Hepatocyte (in vitro differentiated cells): ENCODE results near the gene GTPBP8. TPM values are rescaled to one million over a fixed set of nuclear protein-coding genes. Genes with fewer than 3 reads are reported as not detected.

ENCODE experiments used
- DNase-seq: peaks from one replicate; pipeline ENCODE4 v3.0.0-alpha.2; 2016; ENCODE audit warnings: low spot score
- H2AFZ ChIP-seq: fragments of 200-600 bp; sonication (generic); 2 replicates; pipeline ENCODE4 v1.6.0; 2016; ENCODE audit warnings: antibody characterized with exemption, mild to moderate bottlenecking
- H3K27ac ChIP-seq: fragments of 200-600 bp; sonication (generic); 2 replicates; pipeline ENCODE4 v1.5.1; 2016; ENCODE audit warnings: mild to moderate bottlenecking
- H3K27me3 ChIP-seq: fragments of 200-600 bp; sonication (generic); 2 replicates; pipeline ENCODE4 v1.6.1; 2016
- H3K36me3 ChIP-seq: fragments of 200-600 bp; sonication (generic); replicated peaks from 2 replicates; pipeline ENCODE4 v1.5.1; 2016; ENCODE audit warnings: low read depth; ENCODE audit not compliant: insufficient read depth
- H3K4me1 ChIP-seq: fragments of 200-600 bp; sonication (generic); 2 replicates; pipeline ENCODE4 v1.5.1; 2016; ENCODE audit warnings: mild to moderate bottlenecking, moderate library complexity; ENCODE audit not compliant: insufficient read depth
- H3K4me2 ChIP-seq: fragments of 200-600 bp; sonication (generic); 2 replicates; pipeline ENCODE4 v1.6.0; 2016
- H3K4me3 ChIP-seq: fragments of 200-600 bp; sonication (generic); 2 replicates; pipeline ENCODE4 v1.5.1; 2016; ENCODE audit warnings: mild to moderate bottlenecking
- H3K79me2 ChIP-seq: fragments of 200-600 bp; sonication (generic); 2 replicates; pipeline ENCODE4 v1.6.0; 2017; ENCODE audit warnings: mild to moderate bottlenecking
- H3K9me2 ChIP-seq: fragments of 200-600 bp; sonication (generic); replicated peaks from 2 replicates; pipeline ENCODE4 v1.6.0; 2017; ENCODE audit warnings: mild to moderate bottlenecking; ENCODE audit not compliant: insufficient read depth
- H3K9me3 ChIP-seq: fragments of 200-600 bp; sonication (generic); 2 replicates; pipeline ENCODE4 v1.5.1; 2016; ENCODE audit warnings: low read depth, mild to moderate bottlenecking
- H4K20me1 ChIP-seq: fragments of 200-600 bp; sonication (generic); 2 replicates; pipeline ENCODE4 v1.6.0; 2016; ENCODE audit warnings: mild to moderate bottlenecking; ENCODE audit not compliant: insufficient read depth, poor library complexity, severe bottlenecking
- CTCF ChIP-seq: fragments of 200-600 bp; sonication (generic); IDR thresholded peaks from 2 replicates; pipeline ENCODE4 v1.5.1; 2016; ENCODE audit warnings: antibody characterized with exemption, mild to moderate bottlenecking; ENCODE audit not compliant: poor library complexity
- EZH2 ChIP-seq: fragments of 200-600 bp; sonication (generic); IDR thresholded peaks from 2 replicates; pipeline ENCODE4 v1.6.1; 2016; ENCODE audit warnings: antibody characterized with exemption, mild to moderate bottlenecking, borderline replicate concordance
- EZH2phosphoT487 ChIP-seq: fragments of 200-600 bp; sonication (generic); IDR thresholded peaks from one replicate; pipeline ENCODE4 v1.6.1; 2018; ENCODE audit warnings: antibody characterized with exemption, mild to moderate bottlenecking, low read depth, moderate library complexity; ENCODE audit not compliant: unreplicated experiment, severe bottlenecking
- WGBS: methylation state at CpG from one replicate; pipeline ENCODE4 v1.1.6; 2016; ENCODE audit warnings: low lambda C conversion rate; ENCODE audit errors: missing lambda C conversion rate; 5-methylcytosine and 5-hydroxymethylcytosine counted together
- polyA plus RNA-seq: library from polyadenylated mRNA; unstranded; fragments of >200 nt; fragmentation: Nextera tagmentation; extraction: Ambion mirVana; gene quantifications from 2 replicates; pipeline ENCODE4 v1.2.1, GENCODE V29; 2016
- total RNA-seq: library from RNA; depleted of rRNA; stranded (reverse); fragments of >200 nt; gene quantifications from 2 replicates; pipeline ENCODE4 v1.2.3, GENCODE V29; 2014

The GTPBP8 gene
- total and polyA plus RNA-seq, 2 experiments from 2014 or later: 11.8 to 19.1 TPM

DNA sequence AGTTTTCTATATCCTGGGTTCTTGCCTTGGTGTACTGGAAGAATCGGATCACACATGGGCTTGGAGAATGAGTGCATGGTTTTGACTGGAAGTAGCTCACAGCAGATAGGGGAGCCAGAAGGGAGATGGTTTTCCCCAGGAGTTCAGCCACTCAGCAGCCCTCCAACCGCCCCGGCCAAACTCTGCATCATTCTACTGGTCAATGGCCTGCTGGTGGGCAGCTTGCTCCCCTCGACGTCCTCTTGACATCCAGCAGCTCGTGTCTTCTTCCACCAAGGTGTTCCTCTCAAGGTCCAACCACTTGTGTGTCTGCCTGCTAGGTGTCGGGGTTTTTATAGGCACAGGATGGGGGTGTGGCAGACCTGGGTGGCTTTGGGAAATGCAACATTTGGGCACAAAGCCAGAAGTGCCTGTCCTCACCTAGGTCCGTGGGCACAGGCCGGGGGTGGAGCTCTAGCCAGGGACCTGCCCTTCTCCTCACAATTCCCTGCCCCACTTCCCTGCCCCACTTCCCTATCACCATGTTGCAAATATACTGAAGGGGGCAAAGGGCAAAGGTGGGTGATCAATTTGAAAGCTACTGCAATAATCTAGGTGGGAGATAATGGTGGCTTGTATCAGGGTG is 3.0 kb upstream of the GTPBP8 start:
- no peaks in the 10 kb centered on the region for H4K20me1 ChIP-seq
- no peaks in the 10 kb centered on the region for H3K9me3 ChIP-seq
- TF ChIP-seq CTCF (no peak), EZH2 (no peak), EZH2phosphoT487 (no peak)
- no peak overlapping the region for H3K27ac ChIP-seq
- no peak overlapping the region for H3K4me3 ChIP-seq
- peaks cover 14% of the 10 kb centered on the region for H3K79me2 ChIP-seq
- DNase-seq: no peak
- H3K27me3 ChIP-seq: no peaks in the 10 kb centered on the region
- 93% methylated on average over 9 of the region's 9 CpGs for WGBS
- H3K4me1 ChIP-seq: peaks cover 13% of the 10 kb centered on the region
- no peaks in the 10 kb centered on the region for H3K36me3 ChIP-seq
- no peak overlapping the region for H2AFZ ChIP-seq
- no peaks in the 10 kb centered on the region for H3K9me2 ChIP-seq
- no peak overlapping the region for H3K4me2 ChIP-seq

DNA sequence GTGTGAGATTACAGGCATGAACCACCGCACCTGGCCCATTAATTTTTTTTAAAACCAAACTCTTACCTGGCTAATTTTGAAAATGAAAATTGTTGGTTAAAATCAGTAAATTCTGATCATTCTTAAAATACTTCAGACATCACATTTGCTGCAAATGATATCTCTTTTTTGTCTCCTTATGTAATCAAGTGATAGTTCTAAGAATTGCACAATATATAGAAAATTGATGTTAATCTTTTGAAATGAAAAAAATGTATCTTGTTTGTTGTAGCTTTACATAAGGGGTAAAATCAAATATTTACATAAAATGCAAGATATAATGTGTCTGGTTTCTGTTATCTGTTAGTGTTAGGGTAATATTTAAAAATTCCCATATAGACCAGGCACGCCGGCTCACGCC is 5.0 kb downstream of the GTPBP8 start:
- TF ChIP-seq CTCF: no peak
- TF ChIP-seq EZH2: no peak
- TF ChIP-seq EZH2phosphoT487: no peak
- Histone ChIP-seq H3K27me3 (no peaks in the 10 kb centered on the region), H3K4me3 (no peak overlapping the region), H3K79me2 (peaks cover 33% of the 10 kb centered on the region), H3K27ac (no peak overlapping the region), H3K36me3 (no peaks in the 10 kb centered on the region), H3K4me2 (no peak overlapping the region), H4K20me1 (no peaks in the 10 kb centered on the region), H2AFZ (no peak overlapping the region), H3K4me1 (peaks cover 10% of the 10 kb centered on the region), H3K9me2 (no peaks in the 10 kb centered on the region), H3K9me3 (no peaks in the 10 kb centered on the region)
- WGBS: 89% methylated on average over 4 of the region's 4 CpGs
- no peak for DNase-seq

DNA sequence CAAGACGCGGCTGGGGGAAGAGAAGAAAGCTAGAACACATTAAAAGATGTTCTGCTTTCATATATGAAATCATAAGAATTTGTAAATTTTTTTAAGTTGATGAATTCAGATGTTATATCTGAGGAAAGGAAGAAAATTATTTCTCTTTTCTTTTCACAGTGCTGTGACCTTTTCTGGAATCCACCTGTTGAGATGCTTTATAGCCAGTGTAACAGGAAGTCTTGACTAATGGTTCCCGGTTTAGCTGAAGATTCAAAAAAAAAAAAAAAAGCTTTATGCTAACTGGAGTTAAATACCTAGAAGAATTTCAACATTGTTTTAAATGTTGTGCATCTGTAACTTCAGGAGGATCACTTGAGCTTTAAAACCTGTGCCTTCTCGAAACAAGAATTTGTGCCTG is 9.9 kb downstream of the GTPBP8 start:
- H2AFZ ChIP-seq: no peak overlapping the region
- WGBS: 91% methylated on average over 4 of the region's 4 CpGs
- no peak overlapping the region for H3K4me3 ChIP-seq
- H3K36me3 ChIP-seq: no peaks in the 10 kb centered on the region
- no peak overlapping the region for H3K27ac ChIP-seq
- H3K9me3 ChIP-seq: no peaks in the 10 kb centered on the region
- TF ChIP-seq EZH2phosphoT487: no peak
- TF ChIP-seq EZH2: no peak
- TF ChIP-seq CTCF: no peak
- no peaks in the 10 kb centered on the region for H3K27me3 ChIP-seq
- no peaks in the 10 kb centered on the region for H3K9me2 ChIP-seq
- no peaks in the 10 kb centered on the region for H3K4me1 ChIP-seq
- no peaks in the 10 kb centered on the region for H4K20me1 ChIP-seq
- no peak overlapping the region for H3K4me2 ChIP-seq
- DNase-seq: no peak
- peaks cover 2% of the 10 kb centered on the region for H3K79me2 ChIP-seq

DNA sequence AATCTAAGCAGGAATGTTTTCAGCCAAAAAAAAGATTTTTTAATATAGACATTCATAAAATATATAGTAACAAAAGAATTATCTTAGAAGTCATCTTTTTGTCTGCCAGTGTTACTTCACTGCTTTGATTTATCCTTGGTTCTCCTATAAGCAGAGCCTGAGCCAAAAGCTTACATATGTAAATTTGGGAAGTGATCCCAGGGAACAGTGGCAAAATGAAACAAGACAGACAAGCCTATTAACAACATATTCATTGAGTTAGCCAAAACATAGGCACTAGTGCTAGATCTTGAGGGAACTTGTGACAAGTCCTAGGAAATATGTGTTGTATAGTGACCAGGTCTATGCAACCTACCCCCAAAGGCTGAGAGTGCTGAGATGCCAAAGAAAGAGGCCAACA is 11.3 kb downstream of the GTPBP8 start:
- no peak overlapping the region for H3K4me2 ChIP-seq
- TF ChIP-seq CTCF (no peak), EZH2 (no peak), EZH2phosphoT487 (no peak)
- H3K9me3 ChIP-seq: no peaks in the 10 kb centered on the region
- no peak overlapping the region for H3K27ac ChIP-seq
- H3K4me1 ChIP-seq: no peaks in the 10 kb centered on the region
- no peaks in the 10 kb centered on the region for H4K20me1 ChIP-seq
- no peak overlapping the region for H3K4me3 ChIP-seq
- DNase-seq: no peak
- no peak overlapping the region for H2AFZ ChIP-seq
- H3K79me2 ChIP-seq: peaks cover 2% of the 10 kb centered on the region
- H3K36me3 ChIP-seq: no peaks in the 10 kb centered on the region
- H3K27me3 ChIP-seq: no peaks in the 10 kb centered on the region
- H3K9me2 ChIP-seq: no peaks in the 10 kb centered on the region
